ENCODE results near the gene CPEB1.

Gene CPEB1

GRCh38 chr15:82650046-82650670, 3.0 kb upstream of the CPEB1 start:
- no peak for TF ChIP-seq REST (IDR thresholded peaks at IDR 0.05; ENCODE audit: insufficient read depth in 1 of 2, low read depth in 2 of 2, low read length in 2 of 2)

- TF ChIP-seq SIN3A (IDR thresholded peaks at IDR 0.05; ENCODE audit: borderline replicate concordance, insufficient read depth, low read length), result no peak
- TF ChIP-seq REST (IDR thresholded peaks at IDR 0.05; ENCODE audit: insufficient read depth in 1 of 2, low read depth in 2 of 2, low read length in 2 of 2), result no peak
- no peak for TF ChIP-seq FOXP2 (optimal IDR thresholded peaks at IDR 0.05; ENCODE audit: borderline replicate concordance, extremely low read depth, extremely low read length, insufficient read depth)
- no peak for TF ChIP-seq POLR2AphosphoS5 (IDR thresholded peaks at IDR 0.05; ENCODE audit: low read depth, low read length)
- TF ChIP-seq TAF1 (IDR thresholded peaks at IDR 0.05; ENCODE audit: borderline replicate concordance, insufficient read depth, low read length), result no peak
Measured at GRCh38 chr15:82649226-82649999, 2.2 kb upstream of the CPEB1 start.

- TF ChIP-seq REST (IDR thresholded peaks at IDR 0.05; ENCODE audit: insufficient read depth in 1 of 2, low read depth in 2 of 2, low read length in 2 of 2) (no peak), SIN3A (IDR thresholded peaks at IDR 0.05; ENCODE audit: borderline replicate concordance, insufficient read depth, low read length) (no peak), POLR2AphosphoS5 (IDR thresholded peaks at IDR 0.05; ENCODE audit: low read depth, low read length) (no peak), FOXP2 (optimal IDR thresholded peaks at IDR 0.05; ENCODE audit: borderline replicate concordance, extremely low read depth, extremely low read length, insufficient read depth) (no peak), TAF1 (IDR thresholded peaks at IDR 0.05; ENCODE audit: borderline replicate concordance, insufficient read depth, low read length) (no peak)
Measured at GRCh38 chr15:82648257-82649103, 1.3 kb upstream of the CPEB1 start.

- TF ChIP-seq POLR2AphosphoS5 (IDR thresholded peaks at IDR 0.05; ENCODE audit: low read depth, low read length) (no peak), FOXP2 (optimal IDR thresholded peaks at IDR 0.05; ENCODE audit: borderline replicate concordance, extremely low read depth, extremely low read length, insufficient read depth) (no peak), SIN3A (IDR thresholded peaks at IDR 0.05; ENCODE audit: borderline replicate concordance, insufficient read depth, low read length) (no peak), TAF1 (IDR thresholded peaks at IDR 0.05; ENCODE audit: borderline replicate concordance, insufficient read depth, low read length) (no peak), REST (IDR thresholded peaks at IDR 0.05; ENCODE audit: insufficient read depth in 1 of 2, low read depth in 2 of 2, low read length in 2 of 2) (no peak)
Measured at GRCh38 chr15:82647835-82648256, 683 bp upstream of the CPEB1 start.

All from PFSK-1 (cell line).